ENCODE measurements around the gene MSRB3. TPM values are rescaled to one million over a fixed set of nuclear protein-coding genes. Genes with fewer than 3 reads are reported as not detected.

MSRB3 gene
- total and polyA plus RNA-seq, 10 of the 15 experiments (the other 5 are each of a cell fraction or from before 2014, with no cell fraction given) = 0.07 to 2.7 (median 1.3) TPM

- RAD21 ChIA-PET (ENCODE audit: unreplicated experiment) = no interaction called here
- Histone ChIP-seq H3K27me3 (replicated peaks in 1 of 2; ENCODE audit: control insufficient read depth in 2 of 2, insufficient read depth in 2 of 2, low read length in 1 of 2) (no peaks in the 10 kb centered on the region; a peak in 1 of 4 replicates), H4K20me1 (ENCODE audit: control insufficient read depth, insufficient read depth) (no peaks in the 10 kb centered on the region), H3K9me3 (replicated peaks; ENCODE audit: control insufficient read depth, insufficient read depth, low read length) (no peaks in the 10 kb centered on the region), H3K4me1 (ENCODE audit: control insufficient read depth, insufficient read depth, low read length) (no peaks in the 10 kb centered on the region), H3K36me3 (ENCODE audit: control insufficient read depth in 2 of 2, insufficient read depth in 2 of 2, low read length in 1 of 2) (no peaks in the 10 kb centered on the region), H3K27ac (ENCODE audit: control insufficient read depth, insufficient read depth) (no peak overlapping the region), H3K4me2 (ENCODE audit: control insufficient read depth, insufficient read depth) (no peak overlapping the region), H3K79me2 (ENCODE audit: control insufficient read depth, insufficient read depth, low read length) (no peaks in the 10 kb centered on the region), H2AFZ (ENCODE audit: control insufficient read depth, low read depth, low read length) (no peak overlapping the region), H3K9ac (ENCODE audit: control insufficient read depth, insufficient read depth, low read length) (no peak overlapping the region), H3K4me3 (no peak overlapping the region)
- 16% methylated on average over 3 of the region's 3 CpGs for WGBS (ENCODE audit: insufficient coverage, insufficient replicate concordance, low lambda C conversion rate, missing lambda C conversion rate)
- TF ChIP-seq, protein P1, sequence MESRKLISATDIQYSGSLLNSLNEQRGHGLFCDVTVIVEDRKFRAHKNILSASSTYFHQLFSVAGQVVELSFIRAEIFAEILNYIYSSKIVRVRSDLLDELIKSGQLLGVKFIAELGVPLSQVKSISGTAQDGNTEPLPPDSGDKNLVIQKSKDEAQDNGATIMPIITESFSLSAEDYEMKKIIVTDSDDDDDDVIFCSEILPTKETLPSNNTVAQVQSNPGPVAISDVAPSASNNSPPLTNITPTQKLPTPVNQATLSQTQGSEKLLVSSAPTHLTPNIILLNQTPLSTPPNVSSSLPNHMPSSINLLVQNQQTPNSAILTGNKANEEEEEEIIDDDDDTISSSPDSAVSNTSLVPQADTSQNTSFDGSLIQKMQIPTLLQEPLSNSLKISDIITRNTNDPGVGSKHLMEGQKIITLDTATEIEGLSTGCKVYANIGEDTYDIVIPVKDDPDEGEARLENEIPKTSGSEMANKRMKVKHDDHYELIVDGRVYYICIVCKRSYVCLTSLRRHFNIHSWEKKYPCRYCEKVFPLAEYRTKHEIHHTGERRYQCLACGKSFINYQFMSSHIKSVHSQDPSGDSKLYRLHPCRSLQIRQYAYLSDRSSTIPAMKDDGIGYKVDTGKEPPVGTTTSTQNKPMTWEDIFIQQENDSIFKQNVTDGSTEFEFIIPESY (IDR thresholded peaks at IDR 0.05) = no peak
- no peak for TF ChIP-seq PBX3 (IDR thresholded peaks at IDR 0.05; ENCODE audit: insufficient replicate concordance, low read depth, low read length)
- no peak for TF ChIP-seq CBX5 (IDR thresholded peaks at IDR 0.05; ENCODE audit: low read depth)
- no peak for TF ChIP-seq RB1 (IDR thresholded peaks at IDR 0.05; ENCODE audit: borderline replicate concordance)
- TF ChIP-seq TCF3 (IDR thresholded peaks at IDR 0.05; ENCODE audit: borderline replicate concordance, insufficient read depth, low read depth, low read length) = no peak
- no peak for TF ChIP-seq RAD21 (IDR thresholded peaks at IDR 0.05; ENCODE audit: insufficient read depth, low read depth, low read length)
- TF ChIP-seq, protein P2, sequence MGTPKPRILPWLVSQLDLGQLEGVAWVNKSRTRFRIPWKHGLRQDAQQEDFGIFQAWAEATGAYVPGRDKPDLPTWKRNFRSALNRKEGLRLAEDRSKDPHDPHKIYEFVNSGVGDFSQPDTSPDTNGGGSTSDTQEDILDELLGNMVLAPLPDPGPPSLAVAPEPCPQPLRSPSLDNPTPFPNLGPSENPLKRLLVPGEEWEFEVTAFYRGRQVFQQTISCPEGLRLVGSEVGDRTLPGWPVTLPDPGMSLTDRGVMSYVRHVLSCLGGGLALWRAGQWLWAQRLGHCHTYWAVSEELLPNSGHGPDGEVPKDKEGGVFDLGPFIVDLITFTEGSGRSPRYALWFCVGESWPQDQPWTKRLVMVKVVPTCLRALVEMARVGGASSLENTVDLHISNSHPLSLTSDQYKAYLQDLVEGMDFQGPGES (IDR thresholded peaks at IDR 0.05) = no peak
- TF ChIP-seq EED (IDR thresholded peaks at IDR 0.05; ENCODE audit: low read depth) = no peak
- no peak for TF ChIP-seq SKIL (IDR thresholded peaks at IDR 0.05; ENCODE audit: low read depth, poor library complexity, severe bottlenecking)
- TF ChIP-seq SIN3A (IDR thresholded peaks at IDR 0.05; ENCODE audit: low read depth, low read length) = no peak
- TF ChIP-seq EGR1 (IDR thresholded peaks at IDR 0.05; ENCODE audit: borderline replicate concordance in 1 of 2, low read depth in 2 of 2, low read length in 2 of 2) = no peak
- TF ChIP-seq MEF2B (IDR thresholded peaks at IDR 0.05; ENCODE audit: partially characterized antibody, poor library complexity, severe bottlenecking) = no peak
- TF ChIP-seq USF1 (IDR thresholded peaks at IDR 0.05; ENCODE audit: borderline replicate concordance, extremely low read length, insufficient read depth, low read depth, low read length) = no peak
- no peak for TF ChIP-seq ASH2L (IDR thresholded peaks at IDR 0.05; ENCODE audit: borderline replicate concordance, low read depth)
- no peak for TF ChIP-seq YY1 (IDR thresholded peaks at IDR 0.05; ENCODE audit: low read depth, low read length)
- TF ChIP-seq RCOR1 (conservative IDR thresholded peaks at IDR 0.05; ENCODE audit: low read depth, low read length) = no peak
- TF ChIP-seq CEBPB (IDR thresholded peaks at IDR 0.05; ENCODE audit: borderline replicate concordance in 1 of 2, low read depth in 2 of 2, low read length in 2 of 2) = no peak
- intact Hi-C loops (cut with micrococcal nuclease; ENCODE audit: unreplicated experiment) (no loop called here), in situ Hi-C loops (cut with MboI) (no loop called here)
- POLR2A ChIA-PET = no interaction called here
- no peak for DNase-seq (ENCODE audit: low read depth, low spot score)
- CTCF ChIA-PET = interaction anchor here (1.0 kb wide), 1 partner anchor 8 kb away, joined by 4 read pairs; no protein-coding TSS in a partner anchor
- BruUV-seq (replicated peaks) = no TSS peak
- FAIRE-seq = no peak
- ATAC-seq = no peak
- SMC1A ChIA-PET (ENCODE audit: uncharacterized antibody, unreplicated experiment) = interaction anchor here (1.5 kb wide), 1 partner anchor 44 kb away, joined by 3 read pairs; no protein-coding TSS in a partner anchor
Observed at GRCh38 chr12:65343230-65343629, 64.7 kb downstream of the MSRB3 start.

Measured in GM12878 (cell line).